ENCODE measurements around the gene ZEB1.
A peak's percentile ranks its signal among the peaks of the same experiment; 100 is the strongest.

Gene ZEB1

DNA sequence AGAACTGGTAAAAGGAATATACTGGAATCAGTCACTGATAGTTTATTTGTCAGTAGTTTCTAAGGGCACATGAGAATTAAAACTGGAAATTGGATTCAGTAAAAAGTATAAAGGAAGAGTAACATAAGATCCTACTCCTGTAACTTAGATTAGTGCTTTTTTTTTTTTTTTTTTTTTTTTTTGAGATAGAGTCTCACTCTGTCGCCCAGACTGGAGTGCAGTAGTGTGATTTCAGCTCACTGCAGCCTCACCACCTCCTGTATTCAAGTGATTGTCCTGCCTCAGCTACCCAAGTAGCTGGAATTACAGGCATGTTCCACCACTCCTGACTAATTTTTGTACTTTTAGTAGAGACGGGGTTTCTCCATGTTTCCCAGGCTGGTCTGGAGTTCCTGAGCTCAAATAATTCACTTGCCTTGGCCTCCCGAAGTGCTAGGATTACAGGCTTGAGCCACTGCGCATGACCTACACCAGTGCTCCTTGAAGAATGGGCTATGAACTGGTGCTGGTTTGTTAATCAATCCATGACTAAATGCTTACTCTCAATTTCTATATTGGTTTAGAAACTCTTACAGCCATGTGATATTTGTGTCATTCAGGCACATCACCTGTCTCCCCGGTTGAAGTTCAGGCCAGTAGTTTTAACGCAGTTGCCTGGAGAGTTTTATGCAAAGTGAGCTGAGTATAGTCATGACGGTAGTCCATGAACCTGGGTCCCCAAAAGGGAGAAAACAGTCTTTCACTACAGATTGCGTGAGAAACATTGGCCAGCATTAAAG, 65.0 kb downstream of the ZEB1 start:
- H3K4me3 ChIP-seq (ENCODE audit: low read length), result no peak overlapping the region
- TF ChIP-seq, protein P1, sequence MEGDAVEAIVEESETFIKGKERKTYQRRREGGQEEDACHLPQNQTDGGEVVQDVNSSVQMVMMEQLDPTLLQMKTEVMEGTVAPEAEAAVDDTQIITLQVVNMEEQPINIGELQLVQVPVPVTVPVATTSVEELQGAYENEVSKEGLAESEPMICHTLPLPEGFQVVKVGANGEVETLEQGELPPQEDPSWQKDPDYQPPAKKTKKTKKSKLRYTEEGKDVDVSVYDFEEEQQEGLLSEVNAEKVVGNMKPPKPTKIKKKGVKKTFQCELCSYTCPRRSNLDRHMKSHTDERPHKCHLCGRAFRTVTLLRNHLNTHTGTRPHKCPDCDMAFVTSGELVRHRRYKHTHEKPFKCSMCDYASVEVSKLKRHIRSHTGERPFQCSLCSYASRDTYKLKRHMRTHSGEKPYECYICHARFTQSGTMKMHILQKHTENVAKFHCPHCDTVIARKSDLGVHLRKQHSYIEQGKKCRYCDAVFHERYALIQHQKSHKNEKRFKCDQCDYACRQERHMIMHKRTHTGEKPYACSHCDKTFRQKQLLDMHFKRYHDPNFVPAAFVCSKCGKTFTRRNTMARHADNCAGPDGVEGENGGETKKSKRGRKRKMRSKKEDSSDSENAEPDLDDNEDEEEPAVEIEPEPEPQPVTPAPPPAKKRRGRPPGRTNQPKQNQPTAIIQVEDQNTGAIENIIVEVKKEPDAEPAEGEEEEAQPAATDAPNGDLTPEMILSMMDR (IDR thresholded peaks at IDR 0.05; ENCODE audit: low read depth, low read length, poor library complexity, severe bottlenecking), result no peak
- TF ChIP-seq EZH2phosphoT487 (IDR thresholded peaks at IDR 0.05; ENCODE audit: borderline replicate concordance, low read length), result no peak
- no peaks in the 10 kb centered on the region for H3K27me3 ChIP-seq (ENCODE audit: control insufficient read depth, low read length)
- peaks cover 12% of the 10 kb centered on the region for H3K36me3 ChIP-seq (ENCODE audit: control insufficient read depth, low read length)
- H3K79me2 ChIP-seq (ENCODE audit: control insufficient read depth, low read length), result peaks cover 47% of the 10 kb centered on the region
- H3K9me2 ChIP-seq (replicated peaks; ENCODE audit: control insufficient read depth, low read length), result no peaks in the 10 kb centered on the region
- no peaks in the 10 kb centered on the region for H3K9me3 ChIP-seq (ENCODE audit: control insufficient read depth, insufficient read depth, low read length)
- H3F3A ChIP-seq (ENCODE audit: control insufficient read depth, insufficient read depth), result no peaks in the 10 kb centered on the region
- no peak overlapping the region for H3K27ac ChIP-seq (ENCODE audit: low read depth, low read length)
- H4K20me1 ChIP-seq (ENCODE audit: control insufficient read depth, insufficient read depth, low read depth, low read length), result no peaks in the 10 kb centered on the region
- H3K4me1 ChIP-seq (ENCODE audit: control insufficient read depth, low read length), result peaks cover 12% of the 10 kb centered on the region
- H3K4me2 ChIP-seq (ENCODE audit: low read length), result 0 out of 2 replicates have a peak overlapping the region, but pooled peaks have one; percentile 20

DNA sequence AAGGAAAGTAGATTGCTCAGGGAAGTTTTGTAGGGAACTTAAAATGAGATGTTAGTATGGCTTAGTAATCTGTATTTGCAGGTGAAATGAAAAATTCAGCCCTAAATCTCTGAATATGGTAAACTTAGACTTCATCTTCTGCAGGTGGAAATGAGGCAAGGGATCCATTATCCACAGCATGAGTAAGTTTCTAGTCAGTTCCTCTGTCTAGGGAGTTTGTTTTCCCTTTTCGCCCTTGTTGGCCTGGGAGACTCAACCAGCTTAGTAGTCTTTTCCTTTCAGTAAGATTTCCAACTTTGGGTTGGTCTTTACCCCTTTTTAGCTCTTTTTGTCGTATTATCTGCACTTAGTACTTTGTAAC, 65.6 kb downstream of the ZEB1 start:
- no peaks in the 10 kb centered on the region for H4K20me1 ChIP-seq (ENCODE audit: control insufficient read depth, insufficient read depth, low read depth, low read length)
- no peaks in the 10 kb centered on the region for H3K27me3 ChIP-seq (ENCODE audit: control insufficient read depth, low read length)
- peaks cover 46% of the 10 kb centered on the region for H3K79me2 ChIP-seq (ENCODE audit: control insufficient read depth, low read length)
- H3K4me1 ChIP-seq (ENCODE audit: control insufficient read depth, low read length), result peaks cover 12% of the 10 kb centered on the region
- TF ChIP-seq, protein P1 (IDR thresholded peaks at IDR 0.05; ENCODE audit: low read depth, low read length, poor library complexity, severe bottlenecking), result no peak
- TF ChIP-seq EZH2phosphoT487 (IDR thresholded peaks at IDR 0.05; ENCODE audit: borderline replicate concordance, low read length), result no peak
- no peak overlapping the region for H3K4me2 ChIP-seq (ENCODE audit: low read length)
- no peaks in the 10 kb centered on the region for H3K9me3 ChIP-seq (ENCODE audit: control insufficient read depth, insufficient read depth, low read length)
- H3K4me3 ChIP-seq (ENCODE audit: low read length), result no peak overlapping the region
- no peak overlapping the region for H3K27ac ChIP-seq (ENCODE audit: low read depth, low read length)
- peaks cover 17% of the 10 kb centered on the region for H3K36me3 ChIP-seq (ENCODE audit: control insufficient read depth, low read length)
- H3K9me2 ChIP-seq (replicated peaks; ENCODE audit: control insufficient read depth, low read length), result no peaks in the 10 kb centered on the region
- H3F3A ChIP-seq (ENCODE audit: control insufficient read depth, insufficient read depth), result no peaks in the 10 kb centered on the region

DNA sequence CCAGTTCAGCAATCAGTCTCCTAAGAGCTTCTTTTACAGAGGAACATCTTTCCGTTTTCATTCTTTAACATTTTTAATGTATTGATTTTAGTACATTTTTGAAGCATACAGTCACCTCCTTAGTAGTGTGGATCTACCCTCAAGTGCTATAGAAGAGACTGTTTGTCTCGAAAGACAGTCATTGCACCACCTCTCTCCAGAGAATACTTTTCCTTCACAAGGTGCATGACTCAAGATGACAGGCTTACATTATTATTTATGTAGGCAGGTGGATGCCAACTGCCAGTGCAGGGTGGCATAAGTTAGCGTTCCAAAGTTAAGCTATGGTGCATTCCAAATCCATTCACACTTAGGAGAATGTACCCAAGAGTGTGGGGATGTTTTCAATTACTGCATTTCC, 71.8 kb downstream of the ZEB1 start:
- TF ChIP-seq EZH2phosphoT487 (IDR thresholded peaks at IDR 0.05; ENCODE audit: borderline replicate concordance, low read length), result no peak
- TF ChIP-seq, protein P1 (IDR thresholded peaks at IDR 0.05; ENCODE audit: low read depth, low read length, poor library complexity, severe bottlenecking), result no peak
- H3K4me1 ChIP-seq (ENCODE audit: control insufficient read depth, low read length), result no peaks in the 10 kb centered on the region
- H3F3A ChIP-seq (ENCODE audit: control insufficient read depth, insufficient read depth), result no peaks in the 10 kb centered on the region
- no peaks in the 10 kb centered on the region for H3K9me2 ChIP-seq (replicated peaks; ENCODE audit: control insufficient read depth, low read length)
- peaks cover 2% of the 10 kb centered on the region; the same call in 1 of the 2 replicates for H3K79me2 ChIP-seq (ENCODE audit: control insufficient read depth, low read length)
- no peak overlapping the region for H3K4me2 ChIP-seq (ENCODE audit: low read length)
- no peak overlapping the region for H3K27ac ChIP-seq (ENCODE audit: low read depth, low read length)
- no peaks in the 10 kb centered on the region for H3K27me3 ChIP-seq (ENCODE audit: control insufficient read depth, low read length)
- H3K36me3 ChIP-seq (ENCODE audit: control insufficient read depth, low read length), result peaks cover 30% of the 10 kb centered on the region
- no peaks in the 10 kb centered on the region for H3K9me3 ChIP-seq (ENCODE audit: control insufficient read depth, insufficient read depth, low read length)
- H3K4me3 ChIP-seq (ENCODE audit: low read length), result no peak overlapping the region
- H4K20me1 ChIP-seq (ENCODE audit: control insufficient read depth, insufficient read depth, low read depth, low read length), result no peaks in the 10 kb centered on the region

Measured in DOHH2 (cell line).